ENCODE data around the gene GATAD1.

Gene GATAD1

GRCh38 chr7:92446869-92447344 lies 375 bp upstream of the GATAD1 start:
- Histone ChIP-seq H2AFZ (ENCODE audit: low read length) (peak overlapping the region; percentile 96), H4K20me1 (ENCODE audit: insufficient read depth, low read length) (no peaks in the 10 kb centered on the region), H3K9ac (ENCODE audit: low read length) (peak overlapping the region; percentile 93; the same call in 1 of the 2 replicates), H3K4me3 (ENCODE audit: low read length) (peak overlapping the region; percentile 92), H3K9me3 (replicated peaks; ENCODE audit: insufficient read depth, low read length) (no peaks in the 10 kb centered on the region), H3K4me1 (ENCODE audit: low read length) (no peaks in the 10 kb centered on the region), H3K79me2 (ENCODE audit: low read length) (no peaks in the 10 kb centered on the region), H3K9me2 (replicated peaks; ENCODE audit: insufficient read depth, low read length) (no peaks in the 10 kb centered on the region), H3K27ac (ENCODE audit: low read length) (peak overlapping the region; percentile 73; the same call in 1 of the 2 replicates), H3K36me3 (replicated peaks; ENCODE audit: insufficient read depth, low read length) (no peaks in the 10 kb centered on the region), H3K4me2 (ENCODE audit: low read depth, low read length) (peak overlapping the region; percentile 63; the same call in 1 of the 2 replicates), H3F3A (ENCODE audit: insufficient read depth, low read length) (peaks cover 8% of the 10 kb centered on the region; the same call in 1 of the 2 replicates), H3K27me3 (replicated peaks; ENCODE audit: insufficient read depth, low read length) (no peaks in the 10 kb centered on the region)
- no peak for TF ChIP-seq EZH2 (optimal IDR thresholded peaks at IDR 0.05; ENCODE audit: low read depth, low read length)
- TF ChIP-seq EZH2phosphoT487 (IDR thresholded peaks at IDR 0.05; ENCODE audit: low read length), result no peak
- no peak for DNase-seq

GRCh38 chr7:92448205-92448747 lies 994 bp downstream of the GATAD1 start:
- peak; percentile 76 for DNase-seq
- no peaks in the 10 kb centered on the region for H3K36me3 ChIP-seq (replicated peaks; ENCODE audit: insufficient read depth, low read length)
- peak overlapping the region; percentile 92 for H3K4me3 ChIP-seq (ENCODE audit: low read length)
- no peaks in the 10 kb centered on the region for H3K79me2 ChIP-seq (ENCODE audit: low read length)
- peak overlapping the region; percentile 73; the same call in 1 of the 2 replicates for H3K27ac ChIP-seq (ENCODE audit: low read length)
- TF ChIP-seq EZH2phosphoT487 (IDR thresholded peaks at IDR 0.05; ENCODE audit: low read length) (no peak), CTCF (IDR thresholded peaks at IDR 0.05; ENCODE audit: low read length) (peak; percentile 54)
- peaks cover 8% of the 10 kb centered on the region; the same call in 1 of the 2 replicates for H3F3A ChIP-seq (ENCODE audit: insufficient read depth, low read length)
- H3K9me3 ChIP-seq (replicated peaks; ENCODE audit: insufficient read depth, low read length), result no peaks in the 10 kb centered on the region
- no peaks in the 10 kb centered on the region for H3K27me3 ChIP-seq (replicated peaks; ENCODE audit: insufficient read depth, low read length)
- H3K4me1 ChIP-seq (ENCODE audit: low read length), result no peaks in the 10 kb centered on the region
- peak overlapping the region; percentile 68 for H3K4me2 ChIP-seq (ENCODE audit: low read depth, low read length)
- no peaks in the 10 kb centered on the region for H4K20me1 ChIP-seq (ENCODE audit: insufficient read depth, low read length)
- H2AFZ ChIP-seq (ENCODE audit: low read length), result peak overlapping the region; percentile 83
- peak overlapping the region; percentile 93; the same call in 1 of the 2 replicates for H3K9ac ChIP-seq (ENCODE audit: low read length)
- H3K9me2 ChIP-seq (replicated peaks; ENCODE audit: insufficient read depth, low read length), result no peaks in the 10 kb centered on the region

GRCh38 chr7:92451645-92452044 lies 4.4 kb downstream of the GATAD1 start:
- no peak overlapping the region for H3K4me3 ChIP-seq (ENCODE audit: low read length)
- no peaks in the 10 kb centered on the region for H3K9me2 ChIP-seq (replicated peaks; ENCODE audit: insufficient read depth, low read length)
- H3K9me3 ChIP-seq (replicated peaks; ENCODE audit: insufficient read depth, low read length), result no peaks in the 10 kb centered on the region
- no peak overlapping the region for H2AFZ ChIP-seq (ENCODE audit: low read length)
- no peaks in the 10 kb centered on the region for H3K4me1 ChIP-seq (ENCODE audit: low read length)
- peaks cover 8% of the 10 kb centered on the region; the same call in 1 of the 2 replicates for H3F3A ChIP-seq (ENCODE audit: insufficient read depth, low read length)
- no peaks in the 10 kb centered on the region for H4K20me1 ChIP-seq (ENCODE audit: insufficient read depth, low read length)
- H3K27ac ChIP-seq (ENCODE audit: low read length), result no peak overlapping the region
- H3K79me2 ChIP-seq (ENCODE audit: low read length), result no peaks in the 10 kb centered on the region
- H3K9ac ChIP-seq (ENCODE audit: low read length), result no peak overlapping the region
- H3K4me2 ChIP-seq (ENCODE audit: low read depth, low read length), result no peak overlapping the region
- H3K36me3 ChIP-seq (replicated peaks; ENCODE audit: insufficient read depth, low read length), result no peaks in the 10 kb centered on the region
- H3K27me3 ChIP-seq (replicated peaks; ENCODE audit: insufficient read depth, low read length), result no peaks in the 10 kb centered on the region
- no peak for TF ChIP-seq EZH2phosphoT487 (IDR thresholded peaks at IDR 0.05; ENCODE audit: low read length)
- TF ChIP-seq CTCF (IDR thresholded peaks at IDR 0.05; ENCODE audit: low read length), result no peak
- no peak for TF ChIP-seq EZH2 (optimal IDR thresholded peaks at IDR 0.05; ENCODE audit: low read depth, low read length)
- DNase-seq, result no peak

GRCh38 chr7:92456236-92456635 lies 9.0 kb downstream of the GATAD1 start:
- Histone ChIP-seq H3F3A (ENCODE audit: insufficient read depth, low read length) (no peaks in the 10 kb centered on the region), H3K4me2 (ENCODE audit: low read depth, low read length) (no peak overlapping the region), H3K27me3 (replicated peaks; ENCODE audit: insufficient read depth, low read length) (no peaks in the 10 kb centered on the region), H3K9me3 (replicated peaks; ENCODE audit: insufficient read depth, low read length) (no peaks in the 10 kb centered on the region), H2AFZ (ENCODE audit: low read length) (no peak overlapping the region), H3K9ac (ENCODE audit: low read length) (no peak overlapping the region), H3K4me3 (ENCODE audit: low read length) (no peak overlapping the region), H3K27ac (ENCODE audit: low read length) (no peak overlapping the region), H3K79me2 (ENCODE audit: low read length) (no peaks in the 10 kb centered on the region), H3K9me2 (replicated peaks; ENCODE audit: insufficient read depth, low read length) (no peaks in the 10 kb centered on the region), H3K36me3 (replicated peaks; ENCODE audit: insufficient read depth, low read length) (no peaks in the 10 kb centered on the region), H4K20me1 (ENCODE audit: insufficient read depth, low read length) (no peaks in the 10 kb centered on the region), H3K4me1 (ENCODE audit: low read length) (no peaks in the 10 kb centered on the region)
- no peak for DNase-seq
- TF ChIP-seq EZH2phosphoT487 (IDR thresholded peaks at IDR 0.05; ENCODE audit: low read length), result no peak
- no peak for TF ChIP-seq EZH2 (optimal IDR thresholded peaks at IDR 0.05; ENCODE audit: low read depth, low read length)
- TF ChIP-seq CTCF (IDR thresholded peaks at IDR 0.05; ENCODE audit: low read length), result no peak
